ENCODE measurements around the gene TIMM50. TPM values are rescaled to one million over a fixed set of nuclear protein-coding genes. Genes with fewer than 3 reads are reported as not detected.
A peak's percentile ranks its signal among the peaks of the same experiment; 100 is the strongest.

Gene TIMM50
- total and polyA plus RNA-seq, 2 of the 13 experiments (the other 11 are each of a cell fraction or from before 2014, with no cell fraction given), result 91.1 to 92.5 TPM

GRCh38 chr19:39480337-39481228, at the start of gene TIMM50 (continued):
- TF ChIP-seq HNF4G (IDR thresholded peaks at IDR 0.05; ENCODE audit: borderline replicate concordance, low read depth, low read length) (peak; percentile 26; the same call in 1 of the 2 replicates), HNF4G (CRISPR knock-in tag; IDR thresholded peaks at IDR 0.05; ENCODE audit: borderline replicate concordance, low read depth) (no peak; the same call in 1 of the 2 replicates), ZBTB20 (CRISPR knock-in tag; IDR thresholded peaks at IDR 0.05; ENCODE audit: borderline replicate concordance, low read depth) (0 out of 2 replicates have a peak, but pooled peaks have one; percentile 37), ZBTB3 (CRISPR knock-in tag; IDR thresholded peaks at IDR 0.05; ENCODE audit: borderline replicate concordance, low read depth) (no peak), PAF1 (CRISPR knock-in tag; IDR thresholded peaks at IDR 0.05) (no peak), MEIS2 (CRISPR knock-in tag; IDR thresholded peaks at IDR 0.05) (no peak), ISL2 (CRISPR knock-in tag; IDR thresholded peaks at IDR 0.05) (no peak), TARDBP (CRISPR knock-in tag; IDR thresholded peaks at IDR 0.05) (peak; percentile 87), MAFK (conservative IDR thresholded peaks at IDR 0.05 in 1 of 2, IDR thresholded peaks at IDR 0.05 in 1 of 2; ENCODE audit: low read length in 2 of 2) (no peak), ZNF260 (CRISPR knock-in tag; IDR thresholded peaks at IDR 0.05; ENCODE audit: borderline replicate concordance, low read depth) (no peak), CTCF (CRISPR knock-in tag; IDR thresholded peaks at IDR 0.05) (peak; percentile 34; the same call in 1 of the 2 replicates), ZNF883 (CRISPR knock-in tag; IDR thresholded peaks at IDR 0.05; ENCODE audit: not compliant biosample characterization) (no peak), NFE2 (CRISPR knock-in tag; IDR thresholded peaks at IDR 0.05) (no peak), RERE (CRISPR knock-in tag; IDR thresholded peaks at IDR 0.05; ENCODE audit: low read depth) (no peak), POLR2AphosphoS2 (IDR thresholded peaks at IDR 0.05; ENCODE audit: low read depth, low read length) (no peak), ARNT (IDR thresholded peaks at IDR 0.05) (no peak), ZNF296 (CRISPR knock-in tag; conservative IDR thresholded peaks at IDR 0.05) (no peak), ZNF761 (CRISPR knock-in tag; conservative IDR thresholded peaks at IDR 0.05) (peak; percentile 84), ZNF124 (CRISPR knock-in tag; IDR thresholded peaks at IDR 0.05) (no peak; the same call in 1 of the 2 replicates), THAP11 (CRISPR knock-in tag; IDR thresholded peaks at IDR 0.05) (peak; percentile 93)

Measured in HepG2 (cell line).